ENCODE results near the gene FAT2. TPM values are rescaled to one million over a fixed set of nuclear protein-coding genes. Genes with fewer than 3 reads are reported as not detected.

The FAT2 gene
- total and polyA plus RNA-seq, 10 of the 15 experiments (the other 5 are each of a cell fraction or from before 2014, with no cell fraction given) = 0.01 to 0.06 (median 0.03) TPM; not detected in 3

GRCh38 chr5:151612689-151613427 lies 21.7 kb upstream of the FAT2 start (continued):
- peak; percentile 19 for TF ChIP-seq BCL3 (IDR thresholded peaks at IDR 0.05; ENCODE audit: borderline replicate concordance, insufficient read depth, low read depth, low read length, poor library complexity, severe bottlenecking)
- TF ChIP-seq EP300 (IDR thresholded peaks at IDR 0.05; ENCODE audit: borderline replicate concordance in 1 of 2, control insufficient read depth in 1 of 2, low read depth in 2 of 2, low read length in 2 of 2) = peak in 1 of 2 experiments; percentile 65; a peak in 3 of 4 replicates
- peak; percentile 53; the same call in 1 of the 2 replicates for TF ChIP-seq NR2F1 (conservative IDR thresholded peaks at IDR 0.05)
- peak; percentile 88 to 92 for TF ChIP-seq IKZF2 (IDR thresholded peaks at IDR 0.05)
- peak; percentile 63; the same call in 1 of the 2 replicates for TF ChIP-seq GATAD2B (conservative IDR thresholded peaks at IDR 0.05; ENCODE audit: low read depth)

- 82% methylated on average over 8 of the region's 8 CpGs for WGBS (ENCODE audit: insufficient coverage, insufficient replicate concordance, low lambda C conversion rate, missing lambda C conversion rate)
- no peaks in the 10 kb centered on the region; the same call in 2 of the 3 replicates for H3K9me3 ChIP-seq (replicated peaks; ENCODE audit: control insufficient read depth, insufficient read depth, low read length)
- intact Hi-C loops (cut with micrococcal nuclease; ENCODE audit: unreplicated experiment) (no loop called here), in situ Hi-C loops (cut with MboI) (no loop called here)
- ChIA-PET SMC1A (ENCODE audit: uncharacterized antibody, unreplicated experiment) (interaction anchor here (1.0 to 4.4 kb wide), 5 partner anchors 8 to 163 kb away, joined by 3 to 18 read pairs (median 8); no protein-coding TSS in a partner anchor), CTCF (interaction anchor here (0.7 to 3.3 kb wide), 5 partner anchors 8 to 482 kb away, joined by 3 to 11 read pairs (median 3); no protein-coding TSS in a partner anchor), POLR2A (no interaction called here), RAD21 (ENCODE audit: unreplicated experiment) (interaction anchor here (0.8 to 4.3 kb wide), 4 partner anchors 37 to 127 kb away, joined by 3 to 24 read pairs (median 6); no protein-coding TSS in a partner anchor)
- no peak for ATAC-seq
- no peak overlapping the region for H3K4me3 ChIP-seq
- H3K36me3 ChIP-seq (ENCODE audit: control insufficient read depth in 2 of 2, insufficient read depth in 2 of 2, low read length in 1 of 2) = no peaks in the 10 kb centered on the region
- no peaks in the 10 kb centered on the region for H3K79me2 ChIP-seq (ENCODE audit: control insufficient read depth, insufficient read depth, low read length)
- no peak overlapping the region for H3K27ac ChIP-seq (ENCODE audit: control insufficient read depth, insufficient read depth)
- DNase-seq (ENCODE audit: low read depth, low spot score) = no peak
- H3K4me2 ChIP-seq (ENCODE audit: control insufficient read depth, insufficient read depth) = no peak overlapping the region
- TF ChIP-seq PBX3 (IDR thresholded peaks at IDR 0.05; ENCODE audit: insufficient replicate concordance, low read depth, low read length) (no peak), JUNB (IDR thresholded peaks at IDR 0.05) (no peak), SP1 (IDR thresholded peaks at IDR 0.05; ENCODE audit: low read depth, low read length) (no peak), ATF3 (IDR thresholded peaks at IDR 0.05; ENCODE audit: borderline replicate concordance, extremely low read depth, low read depth, low read length) (no peak), ZNF217 (IDR thresholded peaks at IDR 0.05) (no peak)
- no peaks in the 10 kb centered on the region for H3K27me3 ChIP-seq (replicated peaks in 1 of 2; ENCODE audit: control insufficient read depth in 2 of 2, insufficient read depth in 2 of 2, low read length in 1 of 2)
- no TSS peak for BruUV-seq (replicated peaks)
- FAIRE-seq = no peak
- H3K9ac ChIP-seq (ENCODE audit: control insufficient read depth, insufficient read depth, low read length) = no peak overlapping the region
- no peaks in the 10 kb centered on the region for H4K20me1 ChIP-seq (ENCODE audit: control insufficient read depth, insufficient read depth)
- no peak overlapping the region for H2AFZ ChIP-seq (ENCODE audit: control insufficient read depth, low read depth, low read length)
- peaks cover 31% of the 10 kb centered on the region for H3K4me1 ChIP-seq (ENCODE audit: control insufficient read depth, insufficient read depth, low read length)
Observed at GRCh38 chr5:151611127-151611775, 20.1 kb upstream of the FAT2 start.
